H1 (cell line): ENCODE results near the gene OPHN1.

Source experiments
- ASH2L ChIP-seq: fragments of 200-600, 300-600 bp; sonication (generic); IDR thresholded peaks from one replicate; pipeline ENCODE4 v1.7.1; 2017; ENCODE audit warnings: low read length
- CTCF ChIP-seq, 3 experiments: IDR thresholded peaks; 1 replicate in 2 of 3; 2 replicates in 1 of 3; pipeline versions ENCODE4 v1.5.1 to v1.6.1; 2011; ENCODE audit warnings: low read length in 3 of 3, mild to moderate bottlenecking in 3 of 3, inconsistent platforms in 2 of 3, low read depth in 1 of 3, moderate library complexity in 1 of 3; ENCODE audit not compliant: insufficient read depth in 1 of 3; ENCODE audit errors: control extremely low read depth in 1 of 3
- JUND ChIP-seq: IDR thresholded peaks from 2 replicates; pipeline ENCODE4 v1.6.1; 2011; ENCODE audit warnings: mild to moderate bottlenecking, improper control_type of control experiment, low read length
- RAD21 ChIP-seq, 2 experiments: IDR thresholded peaks in 1 of 2; conservative IDR thresholded peaks in 1 of 2; 2 replicates each; pipeline ENCODE4 v1.6.1; 2011; ENCODE audit warnings: low read depth in 2 of 2, low read length in 2 of 2, improper control_type of control experiment in 1 of 2, inconsistent platforms in 1 of 2, mild to moderate bottlenecking in 1 of 2, moderate library complexity in 1 of 2
- SUZ12 ChIP-seq: fragments of 200-600 bp; sonication (generic); IDR thresholded peaks from 2 replicates; pipeline ENCODE4 v1.6.1; 2012; ENCODE audit warnings: mild to moderate bottlenecking, inconsistent platforms, low read length, moderate library complexity, mixed read lengths

GRCh38 chrX:68409194-68409593, 24.1 kb downstream of the OPHN1 start:
- TF ChIP-seq CTCF (IDR thresholded peaks at IDR 0.05; ENCODE audit: control extremely low read depth in 1 of 3, insufficient read depth in 1 of 3, low read depth in 1 of 3, low read length in 3 of 3) (no peak), RAD21 (IDR thresholded peaks at IDR 0.05 in 1 of 2, conservative IDR thresholded peaks at IDR 0.05 in 1 of 2; ENCODE audit: low read depth in 2 of 2, low read length in 2 of 2) (no peak), SUZ12 (no peak), JUND (no peak), ASH2L (no peak)
